ENCODE data around the gene TMEM131. TPM values are rescaled to one million over a fixed set of nuclear protein-coding genes. Genes with fewer than 3 reads are reported as not detected.
"Not testable (repeated sequence)": the region's sequence is repeated elsewhere in the genome, so short reads cannot be mapped to it uniquely, and the experiment has no call there.

The TMEM131 gene
- total RNA-seq (10 to 100 TPM; 26.4 to 32.7 (median 30.2) TPM), polyA plus RNA-seq (11.5 TPM)
- long read RNA-seq, donor 1, partial matches to known transcripts, result 14 of 18 reads
- long read RNA-seq, donor 1, other reads (novel, unspliced or antisense), result 4 of 18 reads
- long read RNA-seq, donor 2, full-length matches to known transcripts, result 3 of 9 reads
- long read RNA-seq, donor 2, partial matches to known transcripts, result 3 of 9 reads
- long read RNA-seq, donor 2, other reads (novel, unspliced or antisense), result 3 of 9 reads
- long read RNA-seq, donor 3, partial matches to known transcripts, result 10 of 12 reads
- long read RNA-seq, donor 3, other reads (novel, unspliced or antisense), result 2 of 12 reads
- long read RNA-seq, donor 4, partial matches to known transcripts, result 5 of 7 reads
- long read RNA-seq, donor 4, other reads (novel, unspliced or antisense), result 2 of 7 reads

- ATAC-seq (peak; percentile 98), DNase-seq (peak; percentile 96 to 98 (median 98))
- 1% methylated on average over 88 of the region's 88 CpGs for WGBS
- Histone ChIP-seq H3K27me3 (ENCODE audit: control insufficient read depth, insufficient read depth) (no peaks in the 10 kb centered on the region), H3K27ac (ENCODE audit: low read length) (peak within 1 kb of the TSS; percentile 82), H3K4me3 (ENCODE audit: low read length) (peak within 1 kb of the TSS; percentile 85), H3K9me3 (ENCODE audit: control insufficient read depth, low read length) (no peaks in the 10 kb centered on the region), H3K4me1 (ENCODE audit: control insufficient read depth, insufficient read depth, low read length) (no peaks in the 10 kb centered on the region)
- intact Hi-C loops (cut with DNase I), result loop anchor here in 2 of 4 donors (10.0 kb wide), 2 partner anchors 191 to 389 kb away; no protein-coding TSS in a partner anchor
Measured at GRCh38 chr2:97995734-97996624, at the start of gene TMEM131. Gene TMEM131, minus strand, starts transcription at chr2:97995948. Its CDS starts 286 bp downstream, at chr2:97995662.

DNA sequence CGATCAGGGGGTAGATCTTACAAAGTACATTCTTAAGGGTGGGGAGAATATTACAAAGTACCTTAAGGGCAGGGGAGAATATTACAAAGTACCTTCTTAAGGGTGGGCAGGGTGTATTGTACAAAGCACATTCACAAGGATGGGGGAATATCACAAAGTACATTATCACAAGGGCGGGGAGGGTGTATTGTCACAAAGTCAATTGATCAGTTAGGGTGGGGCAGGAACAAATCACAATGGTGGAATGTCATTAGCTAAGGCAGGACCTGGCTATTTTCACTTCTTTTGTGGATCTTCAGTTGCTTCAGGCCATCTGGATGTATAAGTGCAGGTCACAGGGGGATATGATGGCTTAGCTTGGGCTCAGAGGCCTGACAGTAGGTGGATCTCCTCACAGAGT, 49.0 kb upstream of the TMEM131 start:
- H3K27ac ChIP-seq (ENCODE audit: low read length); H3K9me3 ChIP-seq (ENCODE audit: control insufficient read depth, low read length); intact Hi-C loops (cut with DNase I); ATAC-seq; H3K27me3 ChIP-seq (ENCODE audit: control insufficient read depth, insufficient read depth); DNase-seq; H3K4me3 ChIP-seq (ENCODE audit: low read length); H3K4me1 ChIP-seq (ENCODE audit: control insufficient read depth, insufficient read depth, low read length): not testable (repeated sequence)
- 95% methylated on average over 2 of the region's 2 CpGs for WGBS

DNA sequence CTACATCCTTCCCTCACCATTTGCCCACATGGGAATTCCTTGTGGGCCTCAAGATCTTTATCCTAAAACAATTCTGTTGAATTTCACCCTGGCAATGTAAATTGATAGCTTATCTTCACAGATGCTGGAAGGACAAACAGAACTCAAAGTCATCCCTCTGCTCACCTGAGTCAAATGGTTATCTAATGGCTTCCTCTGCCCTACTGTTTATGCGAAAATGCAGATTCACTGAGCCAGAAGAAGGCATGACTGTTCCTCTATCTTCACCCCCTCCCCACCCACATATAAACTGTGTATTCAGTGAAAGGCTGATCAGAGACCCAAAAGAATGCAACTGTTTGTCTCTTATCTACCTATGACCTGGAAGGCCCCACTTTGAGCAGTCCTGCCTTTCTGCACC, 47.4 kb upstream of the TMEM131 start:
- 85% methylated on average over 1 of the region's 1 CpG for WGBS
- DNase-seq, result no peak
- intact Hi-C loops (cut with DNase I), result no loop called here
- Histone ChIP-seq H3K4me3 (ENCODE audit: low read length) (no peak overlapping the region), H3K27me3 (ENCODE audit: control insufficient read depth, insufficient read depth) (no peaks in the 10 kb centered on the region), H3K9me3 (ENCODE audit: control insufficient read depth, low read length) (no peaks in the 10 kb centered on the region), H3K27ac (ENCODE audit: low read length) (no peak overlapping the region), H3K4me1 (ENCODE audit: control insufficient read depth, insufficient read depth, low read length) (no peaks in the 10 kb centered on the region)
- ATAC-seq, result no peak

DNA sequence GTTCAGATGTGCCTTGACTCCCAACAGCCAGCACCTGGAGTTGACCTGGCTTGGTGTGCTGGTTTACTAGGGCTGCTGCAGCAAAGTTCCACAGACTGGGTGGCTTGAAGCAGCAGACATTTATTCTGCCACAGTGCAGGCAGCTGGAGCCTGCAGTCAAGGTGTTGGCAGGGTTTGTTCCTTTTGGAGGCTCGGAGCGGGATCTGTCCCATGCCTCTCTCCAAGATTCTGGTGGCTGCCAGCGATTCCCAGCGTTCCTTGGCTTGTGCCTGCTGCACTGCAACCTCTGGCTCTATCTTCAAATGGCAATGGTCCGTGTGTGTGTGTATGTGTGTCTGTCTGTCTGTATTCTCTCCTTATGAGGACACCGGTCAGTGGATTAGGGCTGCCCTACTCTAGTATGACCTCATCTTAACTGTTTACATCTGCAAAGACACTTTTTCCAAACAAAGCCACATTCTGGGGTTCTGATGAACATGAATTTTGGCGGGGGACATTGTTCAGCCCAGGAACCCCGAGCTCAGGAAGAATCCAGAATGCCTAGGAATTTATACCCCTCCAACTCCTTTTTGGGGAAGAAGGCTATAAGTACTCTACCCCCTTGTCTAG, 44.7 kb upstream of the TMEM131 start:
- Histone ChIP-seq H3K27ac (ENCODE audit: low read length) (no peak overlapping the region), H3K4me1 (ENCODE audit: control insufficient read depth, insufficient read depth, low read length) (peaks cover 2% of the 10 kb centered on the region), H3K9me3 (ENCODE audit: control insufficient read depth, low read length) (no peaks in the 10 kb centered on the region), H3K27me3 (ENCODE audit: control insufficient read depth, insufficient read depth) (no peaks in the 10 kb centered on the region), H3K4me3 (ENCODE audit: low read length) (no peak overlapping the region)
- ATAC-seq (no peak), DNase-seq (no peak)
- intact Hi-C loops (cut with DNase I), result no loop called here
- WGBS, result 82% methylated on average over 8 of the region's 8 CpGs

DNA sequence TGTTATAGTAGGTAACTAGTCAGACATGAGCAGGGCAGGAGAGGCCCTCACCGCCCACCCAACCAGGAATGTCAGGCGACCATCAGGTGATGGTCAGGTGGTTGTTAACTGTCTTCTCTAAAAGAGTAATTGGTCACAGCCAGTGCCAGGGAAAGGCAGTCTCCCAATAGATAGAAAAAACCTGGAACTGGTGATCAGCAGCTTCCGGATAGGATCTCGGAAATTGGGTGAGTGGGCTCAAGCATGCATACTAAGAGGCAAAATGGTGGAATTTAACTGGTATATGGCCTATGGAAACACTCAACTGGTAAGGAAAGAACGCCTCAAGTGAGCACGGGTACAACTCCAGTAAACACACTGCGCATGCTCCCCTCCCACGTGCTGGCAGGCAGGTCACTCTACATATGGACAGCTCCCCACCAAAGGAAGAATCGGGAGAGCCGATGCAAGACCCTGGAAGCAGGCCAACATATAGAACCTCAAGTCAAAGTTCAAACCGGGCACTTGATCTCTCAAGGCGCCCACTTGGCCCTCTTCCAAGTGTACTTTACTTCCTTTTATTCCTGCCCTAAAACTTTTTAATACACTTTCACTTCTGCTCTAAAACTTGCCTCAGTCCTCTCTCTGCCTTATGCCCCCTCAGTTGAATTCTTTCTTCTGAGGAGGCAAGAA, 43.5 kb upstream of the TMEM131 start:
- H3K27me3 ChIP-seq (ENCODE audit: control insufficient read depth, insufficient read depth), result no peaks in the 10 kb centered on the region
- no peak for DNase-seq
- intact Hi-C loops (cut with DNase I), result no loop called here

DNA sequence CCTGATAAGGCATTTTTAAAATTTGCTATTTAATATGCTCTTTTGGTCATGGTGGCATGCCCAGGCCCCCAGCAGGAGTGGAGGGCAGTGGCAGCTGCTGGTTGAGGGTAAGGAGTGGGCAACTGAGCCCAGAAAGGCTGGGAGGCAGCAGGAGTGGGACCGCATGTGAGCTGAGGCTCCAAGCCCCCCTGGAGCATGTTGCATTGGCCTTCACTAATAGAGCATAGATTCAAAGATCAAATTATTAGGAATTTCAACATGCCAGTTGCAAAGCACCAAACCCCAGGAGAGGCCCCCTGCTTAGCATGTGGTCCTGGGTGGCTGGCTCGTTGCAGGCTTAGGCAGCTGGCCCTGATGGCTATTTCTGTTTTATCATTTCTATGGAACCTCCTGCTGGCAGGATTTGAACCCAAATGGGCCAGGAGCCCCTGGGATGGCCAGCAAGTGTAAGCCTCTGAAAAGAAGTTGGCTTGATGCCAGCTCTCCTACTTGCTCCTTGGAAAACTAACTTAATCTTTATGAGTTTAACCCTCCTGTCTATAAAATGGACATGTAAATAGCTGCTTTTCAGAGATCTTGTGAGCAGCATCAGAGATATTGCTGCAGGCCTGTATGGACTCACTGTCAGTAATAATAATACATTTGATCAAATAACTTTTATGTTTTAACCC, 42.1 kb upstream of the TMEM131 start:
- no peaks in the 10 kb centered on the region for H3K27me3 ChIP-seq (ENCODE audit: control insufficient read depth, insufficient read depth)
- H3K4me3 ChIP-seq (ENCODE audit: low read length), result no peak overlapping the region
- WGBS, result 54% methylated on average over 2 of the region's 2 CpGs
- H3K4me1 ChIP-seq (ENCODE audit: control insufficient read depth, insufficient read depth, low read length), result peaks cover 2% of the 10 kb centered on the region
- H3K9me3 ChIP-seq (ENCODE audit: control insufficient read depth, low read length), result no peaks in the 10 kb centered on the region
- DNase-seq (no peak), ATAC-seq (no peak)
- intact Hi-C loops (cut with DNase I), result no loop called here
- no peak overlapping the region for H3K27ac ChIP-seq (ENCODE audit: low read length)

More for the DNA sequence above, 43.5 kb upstream of the TMEM131 start:
- H3K4me3 ChIP-seq (ENCODE audit: low read length), result no peak overlapping the region
- H3K4me1 ChIP-seq (ENCODE audit: control insufficient read depth, insufficient read depth, low read length), result peaks cover 2% of the 10 kb centered on the region
- 74% methylated on average over 12 of the region's 12 CpGs for WGBS
- no peaks in the 10 kb centered on the region for H3K9me3 ChIP-seq (ENCODE audit: control insufficient read depth, low read length)
- ATAC-seq, result no peak
- no peak overlapping the region for H3K27ac ChIP-seq (ENCODE audit: low read length)

- no peaks in the 10 kb centered on the region for H3K27me3 ChIP-seq (ENCODE audit: control insufficient read depth, insufficient read depth)
- WGBS, result 47% methylated on average over 2 of the region's 2 CpGs
Measured at GRCh38 chr2:98037206-98037605, 41.5 kb upstream of the TMEM131 start.

GRCh38 chr2:98036349-98037000, 40.7 kb upstream of the TMEM131 start:
- H3K4me3 ChIP-seq (ENCODE audit: low read length), result no peak overlapping the region

More at GRCh38 chr2:98037206-98037605, 41.5 kb upstream of the TMEM131 start:
- peaks cover 2% of the 10 kb centered on the region for H3K4me1 ChIP-seq (ENCODE audit: control insufficient read depth, insufficient read depth, low read length)
- no peak overlapping the region for H3K4me3 ChIP-seq (ENCODE audit: low read length)
- DNase-seq (no peak), ATAC-seq (no peak)
- no peaks in the 10 kb centered on the region for H3K9me3 ChIP-seq (ENCODE audit: control insufficient read depth, low read length)
- no peak overlapping the region for H3K27ac ChIP-seq (ENCODE audit: low read length)
- intact Hi-C loops (cut with DNase I), result no loop called here

DNA sequence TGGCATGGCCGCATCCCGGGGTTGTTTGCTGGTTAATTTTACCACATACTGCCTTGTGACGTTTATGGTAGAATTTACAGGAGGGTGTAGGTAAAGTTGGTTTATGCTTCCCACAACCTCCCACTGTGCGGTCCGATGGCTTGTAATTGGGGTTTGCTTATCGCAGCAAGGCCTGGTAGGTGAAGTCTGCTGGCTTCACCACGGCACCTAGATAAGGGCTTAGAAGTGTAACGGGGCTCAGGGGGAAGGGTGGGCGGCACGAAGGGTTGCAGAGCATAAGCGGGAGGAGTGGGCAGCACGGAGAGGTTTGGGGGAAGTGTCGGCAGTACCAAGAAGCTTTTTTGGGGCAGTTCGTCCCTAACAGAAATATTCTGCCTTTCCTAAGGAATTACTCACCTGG, 39.0 kb upstream of the TMEM131 start:
- Histone ChIP-seq H3K27me3 (ENCODE audit: control insufficient read depth, insufficient read depth) (no peaks in the 10 kb centered on the region), H3K4me3 (ENCODE audit: low read length) (no peak overlapping the region), H3K4me1 (ENCODE audit: control insufficient read depth, insufficient read depth, low read length) (peaks cover 2% of the 10 kb centered on the region), H3K27ac (ENCODE audit: low read length) (no peak overlapping the region), H3K9me3 (ENCODE audit: control insufficient read depth, low read length) (no peaks in the 10 kb centered on the region)
- DNase-seq (no peak), ATAC-seq (no peak)
- 63% methylated on average over 14 of the region's 14 CpGs for WGBS
- intact Hi-C loops (cut with DNase I), result no loop called here

More at GRCh38 chr2:98036349-98037000, 40.7 kb upstream of the TMEM131 start:
- intact Hi-C loops (cut with DNase I), result no loop called here
- H3K27ac ChIP-seq (ENCODE audit: low read length), result no peak overlapping the region
- H3K27me3 ChIP-seq (ENCODE audit: control insufficient read depth, insufficient read depth), result no peaks in the 10 kb centered on the region
- ATAC-seq, result peak; percentile 68 to 79
- 62% methylated on average over 8 of the region's 8 CpGs for WGBS
- peak in 2 of 3 donors; percentile 61 to 68 for DNase-seq
- H3K9me3 ChIP-seq (ENCODE audit: control insufficient read depth, low read length), result no peaks in the 10 kb centered on the region
- H3K4me1 ChIP-seq (ENCODE audit: control insufficient read depth, insufficient read depth, low read length), result peaks cover 2% of the 10 kb centered on the region

DNA sequence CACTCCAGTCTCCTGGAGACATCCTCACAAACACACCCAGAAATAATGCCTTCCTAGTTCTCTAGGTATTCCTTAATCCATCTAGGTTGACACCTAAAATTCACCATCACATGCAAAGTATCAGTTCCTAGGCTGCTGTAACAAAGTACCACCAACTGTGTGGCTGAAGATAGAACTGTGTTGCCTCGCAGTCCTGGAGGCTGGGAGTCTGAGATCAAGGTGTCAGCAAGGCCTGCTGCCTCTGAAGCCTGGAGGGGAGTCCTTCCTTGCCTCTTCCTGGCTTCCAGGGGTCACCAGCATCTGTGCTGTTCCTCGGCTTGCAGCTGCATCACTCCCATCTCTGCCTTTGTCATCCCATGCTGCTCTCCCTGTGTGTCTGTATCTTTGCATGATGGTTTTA, 36.3 kb upstream of the TMEM131 start:
- Histone ChIP-seq H3K27ac (ENCODE audit: low read length) (no peak overlapping the region), H3K4me3 (ENCODE audit: low read length) (no peak overlapping the region), H3K27me3 (ENCODE audit: control insufficient read depth, insufficient read depth) (no peaks in the 10 kb centered on the region), H3K9me3 (ENCODE audit: control insufficient read depth, low read length) (no peaks in the 10 kb centered on the region), H3K4me1 (ENCODE audit: control insufficient read depth, insufficient read depth, low read length) (no peaks in the 10 kb centered on the region)
- intact Hi-C loops (cut with DNase I), result no loop called here
- 87% methylated on average over 2 of the region's 2 CpGs for WGBS
- DNase-seq, result no peak
- ATAC-seq, result no peak
